ENCODE measurements around the gene SMAGP. TPM values are rescaled to one million over a fixed set of nuclear protein-coding genes. Genes with fewer than 3 reads are reported as not detected.

Gene SMAGP
- total RNA-seq, 1 donor from 2014 or later, result 29.3 TPM

GRCh38 chr12:51200156-51200555 is 70.1 kb downstream of the SMAGP start:
- no peak for DNase-seq (ENCODE audit: low read depth)
- TF ChIP-seq CTCF (conservative IDR thresholded peaks at IDR 0.05; ENCODE audit: low read depth, low read length), result no peak
- no peak overlapping the region for H3K4me3 ChIP-seq (ENCODE audit: low read depth, low read length)

- no peak overlapping the region for H3K4me3 ChIP-seq (ENCODE audit: low read depth, low read length)
- DNase-seq (ENCODE audit: low read depth), result no peak
- TF ChIP-seq CTCF (conservative IDR thresholded peaks at IDR 0.05; ENCODE audit: low read depth, low read length), result no peak
Observed at GRCh38 chr12:51199366-51199945, 70.8 kb downstream of the SMAGP start.

GRCh38 chr12:51198568-51199365 is 71.4 kb downstream of the SMAGP start:
- TF ChIP-seq CTCF (conservative IDR thresholded peaks at IDR 0.05; ENCODE audit: low read depth, low read length), result no peak
- no peak overlapping the region for H3K4me3 ChIP-seq (ENCODE audit: low read depth, low read length)
- no peak for DNase-seq (ENCODE audit: low read depth)

- no peak for DNase-seq (ENCODE audit: low read depth)
- H3K4me3 ChIP-seq (ENCODE audit: low read depth, low read length), result no peak overlapping the region
- no peak for TF ChIP-seq CTCF (conservative IDR thresholded peaks at IDR 0.05; ENCODE audit: low read depth, low read length)
Observed at GRCh38 chr12:51197736-51198567, 72.3 kb downstream of the SMAGP start.

GRCh38 chr12:51196547-51196946 is 73.7 kb downstream of the SMAGP start:
- H3K4me3 ChIP-seq (ENCODE audit: low read depth, low read length), result no peak overlapping the region

GRCh38 chr12:51195841-51196240 is 74.4 kb downstream of the SMAGP start:
- no peak for DNase-seq (ENCODE audit: low read depth)
- H3K4me3 ChIP-seq (ENCODE audit: low read depth, low read length), result no peak overlapping the region
- no peak for TF ChIP-seq CTCF (conservative IDR thresholded peaks at IDR 0.05; ENCODE audit: low read depth, low read length)

More at GRCh38 chr12:51196547-51196946, 73.7 kb downstream of the SMAGP start:
- TF ChIP-seq CTCF (conservative IDR thresholded peaks at IDR 0.05; ENCODE audit: low read depth, low read length), result no peak
- no peak for DNase-seq (ENCODE audit: low read depth)

Other genes with a start within 250 kb of the SMAGP start
- gene SLC11A2, start 244.0 kb downstream of the SMAGP start, total RNA-seq, result 34.6 and 43.7 TPM in 2 replicates
- gene LETMD1, start 222.1 kb downstream of the SMAGP start, total RNA-seq, result 20.3 and 29.2 TPM in 2 replicates
- gene CSRNP2, start 186.8 kb downstream of the SMAGP start, total RNA-seq, result 18.4 and 25.1 TPM in 2 replicates
- gene TFCP2, start 97.3 kb downstream of the SMAGP start, total RNA-seq, result 9.2 and 12.5 TPM in 2 replicates
- gene POU6F1, start 52.4 kb downstream of the SMAGP start, total RNA-seq, result 4.6 and 9.2 TPM in 2 replicates
- gene DAZAP2, start 31.6 kb downstream of the SMAGP start, total RNA-seq, result 196 and 198 TPM in 2 replicates
- not detected in 2 replicates for gene BIN2, start 53.8 kb upstream of the SMAGP start, total RNA-seq
- not detected in 2 replicates for gene CELA1, start 76.3 kb upstream of the SMAGP start, total RNA-seq
- 32.4 and 72.7 TPM in 2 replicates for gene GALNT6, start 121.0 kb upstream of the SMAGP start, total RNA-seq
- gene SLC4A8, start 154.4 kb upstream of the SMAGP start, total RNA-seq, result 0.86 and 1.1 TPM in 2 replicates